Effector memory CD4-positive, alpha-beta T cell (primary cell): ENCODE measurements around the gene SLC22A23.

ENCODE experiments used
- DNase-seq, 3 donors: peaks; one replicate each; pipeline ENCODE4 v3.0.0-alpha.2; 2020
- H3K27ac ChIP-seq: 2 replicates; pipeline ENCODE4 v1.7.0; 2013; ENCODE audit warnings: mild to moderate bottlenecking, low read length, moderate library complexity; ENCODE audit not compliant: insufficient read depth, poor library complexity, severe bottlenecking
- H3K27me3 ChIP-seq: replicated peaks from 2 replicates; pipeline ENCODE4 v1.7.0; 2013; ENCODE audit warnings: mild to moderate bottlenecking, low read length; ENCODE audit not compliant: insufficient read depth, control insufficient read depth, poor library complexity, severe bottlenecking
- H3K36me3 ChIP-seq: 2 replicates; pipeline ENCODE4 v1.7.0; 2013; ENCODE audit warnings: mild to moderate bottlenecking, low read length, moderate library complexity; ENCODE audit not compliant: control insufficient read depth, insufficient read depth
- H3K4me1 ChIP-seq: 2 replicates; pipeline ENCODE4 v1.7.0; 2013; ENCODE audit warnings: low read length, mild to moderate bottlenecking; ENCODE audit not compliant: control insufficient read depth, insufficient read depth, poor library complexity, severe bottlenecking
- H3K4me3 ChIP-seq: 2 replicates; pipeline ENCODE4 v1.7.0; 2013; ENCODE audit warnings: low read length, low read depth, mild to moderate bottlenecking; ENCODE audit not compliant: insufficient read depth, poor library complexity, severe bottlenecking
- H3K9me3 ChIP-seq: 2 replicates; pipeline ENCODE4 v1.7.0; 2013; ENCODE audit warnings: mild to moderate bottlenecking, low read length, moderate library complexity; ENCODE audit not compliant: control insufficient read depth

Gene SLC22A23

GRCh38 chr6:3314621-3315467, 142.0 kb downstream of the SLC22A23 start:
- H3K27ac ChIP-seq: no peak overlapping the region
- no peaks in the 10 kb centered on the region for H3K9me3 ChIP-seq
- no peak overlapping the region for H3K4me3 ChIP-seq
- peaks cover 14% of the 10 kb centered on the region for H3K4me1 ChIP-seq
- no peaks in the 10 kb centered on the region for H3K36me3 ChIP-seq
- no peaks in the 10 kb centered on the region for H3K27me3 ChIP-seq
- no peak for DNase-seq

DNA sequence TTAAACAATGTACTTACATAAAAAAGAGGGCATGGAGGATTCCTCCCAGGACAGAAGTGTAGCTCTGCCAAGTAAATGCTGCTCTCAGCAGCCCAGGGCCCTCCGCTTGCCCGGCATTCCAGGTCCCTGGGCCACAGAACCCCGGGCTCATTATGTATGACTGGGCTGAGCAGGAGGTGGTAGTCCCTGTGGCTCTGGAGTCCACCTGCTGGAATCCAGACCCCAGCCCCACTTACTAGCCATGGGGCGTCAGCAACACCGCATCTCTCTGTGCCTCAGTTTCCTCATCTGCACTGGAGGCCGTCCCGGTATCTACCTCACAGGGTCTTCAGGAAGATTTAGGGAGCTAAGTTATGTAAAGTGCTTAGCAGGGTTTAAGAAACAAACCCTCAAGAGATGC, 142.7 kb downstream of the SLC22A23 start:
- H3K4me3 ChIP-seq: no peak overlapping the region
- no peak overlapping the region for H3K27ac ChIP-seq
- H3K36me3 ChIP-seq: no peaks in the 10 kb centered on the region
- peaks cover 14% of the 10 kb centered on the region for H3K4me1 ChIP-seq
- H3K27me3 ChIP-seq: no peaks in the 10 kb centered on the region
- H3K9me3 ChIP-seq: no peaks in the 10 kb centered on the region
- no peak for DNase-seq

DNA sequence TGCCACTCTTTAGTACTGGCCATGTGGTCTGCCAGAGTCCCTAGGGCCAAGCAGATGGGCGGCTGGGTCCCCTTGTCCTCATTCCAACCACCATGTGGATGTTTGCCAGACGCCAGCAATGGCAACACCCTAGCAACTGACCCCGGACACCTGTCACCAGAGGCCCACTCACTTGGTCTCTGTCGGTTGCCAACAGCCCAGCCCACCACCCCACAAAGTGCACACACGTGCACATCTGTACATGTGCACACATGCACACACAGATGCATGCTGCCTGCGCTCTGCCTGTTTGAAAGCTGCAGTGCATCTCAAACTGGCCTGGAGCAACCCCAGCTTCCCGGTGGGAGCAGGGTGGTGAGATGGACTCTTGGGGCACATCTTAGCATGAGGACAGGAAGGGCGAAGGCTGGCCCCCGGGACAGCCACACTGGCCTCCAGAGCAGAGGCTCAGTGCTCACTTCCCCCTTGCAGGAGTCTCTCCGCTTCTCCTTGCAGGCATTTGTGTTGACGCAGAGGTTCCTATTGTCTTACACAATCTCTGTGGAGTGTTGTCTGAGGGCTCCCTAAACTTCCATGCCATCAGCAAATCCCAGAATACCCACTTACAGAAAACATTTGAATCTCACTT, 144.1 kb downstream of the SLC22A23 start:
- Histone ChIP-seq H3K4me1 (peaks cover 5% of the 10 kb centered on the region), H3K9me3 (no peaks in the 10 kb centered on the region), H3K36me3 (no peaks in the 10 kb centered on the region), H3K27me3 (no peaks in the 10 kb centered on the region), H3K4me3 (no peak overlapping the region), H3K27ac (no peak overlapping the region)
- no peak for DNase-seq

- Histone ChIP-seq H3K4me3 (no peak overlapping the region), H3K27me3 (no peaks in the 10 kb centered on the region), H3K4me1 (no peaks in the 10 kb centered on the region), H3K36me3 (no peaks in the 10 kb centered on the region), H3K27ac (no peak overlapping the region), H3K9me3 (no peaks in the 10 kb centered on the region)
- no peak for DNase-seq
Observed at GRCh38 chr6:3311826-3312225, 145.0 kb downstream of the SLC22A23 start.

- Histone ChIP-seq H3K27me3 (no peaks in the 10 kb centered on the region), H3K4me3 (no peak overlapping the region), H3K9me3 (no peaks in the 10 kb centered on the region), H3K36me3 (no peaks in the 10 kb centered on the region), H3K27ac (no peak overlapping the region), H3K4me1 (no peaks in the 10 kb centered on the region)
- DNase-seq: no peak
Observed at GRCh38 chr6:3310703-3311102, 146.1 kb downstream of the SLC22A23 start.

DNA sequence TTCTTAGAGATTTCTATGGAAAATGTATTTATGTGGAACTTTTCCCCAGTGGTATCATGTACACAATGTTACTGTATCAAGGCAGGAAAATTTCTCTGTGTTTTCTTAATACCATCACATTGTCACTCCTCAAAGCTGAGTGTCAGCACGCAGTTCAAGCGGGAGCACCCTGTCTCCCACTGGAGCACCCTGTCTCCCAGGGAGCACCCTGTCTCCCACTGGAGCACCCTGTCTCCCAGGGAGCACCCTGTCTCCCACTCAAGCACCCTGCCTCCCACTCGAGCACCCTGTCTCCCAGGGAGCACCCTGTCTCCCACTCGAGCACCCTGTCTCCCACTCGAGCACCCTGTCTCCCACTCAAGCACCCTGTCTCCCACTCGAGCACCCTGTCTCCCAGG, 146.8 kb downstream of the SLC22A23 start:
- Histone ChIP-seq H3K27me3 (no peaks in the 10 kb centered on the region), H3K4me3 (no peak overlapping the region), H3K27ac (no peak overlapping the region), H3K36me3 (no peaks in the 10 kb centered on the region), H3K4me1 (no peaks in the 10 kb centered on the region), H3K9me3 (no peaks in the 10 kb centered on the region)
- no peak for DNase-seq

- DNase-seq: no peak
- no peak overlapping the region for H3K4me3 ChIP-seq
- H3K9me3 ChIP-seq: no peaks in the 10 kb centered on the region
- no peaks in the 10 kb centered on the region for H3K36me3 ChIP-seq
- no peak overlapping the region for H3K27ac ChIP-seq
- no peaks in the 10 kb centered on the region for H3K27me3 ChIP-seq
- no peaks in the 10 kb centered on the region for H3K4me1 ChIP-seq
Observed at GRCh38 chr6:3309391-3310050, 147.3 kb downstream of the SLC22A23 start.

GRCh38 chr6:3308106-3308505, 148.7 kb downstream of the SLC22A23 start:
- no peak overlapping the region for H3K4me3 ChIP-seq
- no peaks in the 10 kb centered on the region for H3K4me1 ChIP-seq
- no peaks in the 10 kb centered on the region for H3K36me3 ChIP-seq
- H3K27me3 ChIP-seq: no peaks in the 10 kb centered on the region
- H3K9me3 ChIP-seq: no peaks in the 10 kb centered on the region
- no peak overlapping the region for H3K27ac ChIP-seq
- no peak for DNase-seq

DNA sequence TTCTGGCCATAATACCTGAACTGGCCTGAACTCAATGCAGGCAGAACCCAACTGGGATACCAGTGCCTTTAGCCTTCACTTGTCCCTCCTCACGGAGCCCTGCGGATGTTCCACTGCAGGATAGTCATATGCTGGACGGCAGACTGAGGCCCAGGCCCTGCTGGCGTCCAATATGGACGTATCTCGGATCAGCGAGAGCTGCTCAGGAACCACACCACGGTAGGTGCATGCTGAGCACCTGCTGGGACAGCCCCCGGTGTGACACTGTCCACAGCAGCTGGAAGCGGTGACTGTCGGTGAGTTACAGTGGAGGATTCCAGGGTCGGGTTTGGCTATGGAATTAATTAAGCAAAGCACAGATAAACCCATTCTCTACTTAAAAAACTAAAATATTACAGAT, 149.4 kb downstream of the SLC22A23 start:
- no peak for DNase-seq
- Histone ChIP-seq H3K9me3 (no peaks in the 10 kb centered on the region), H3K4me3 (no peak overlapping the region), H3K27me3 (no peaks in the 10 kb centered on the region), H3K36me3 (no peaks in the 10 kb centered on the region), H3K27ac (no peak overlapping the region), H3K4me1 (no peaks in the 10 kb centered on the region)

GRCh38 chr6:3306848-3307247, 150.0 kb downstream of the SLC22A23 start:
- Histone ChIP-seq H3K9me3 (no peaks in the 10 kb centered on the region), H3K4me1 (no peaks in the 10 kb centered on the region), H3K36me3 (no peaks in the 10 kb centered on the region), H3K27ac (no peak overlapping the region), H3K27me3 (no peaks in the 10 kb centered on the region), H3K4me3 (no peak overlapping the region)
- DNase-seq: no peak
